H1 (cell line): ENCODE data around the gene KCNMB4. TPM values are rescaled to one million over a fixed set of nuclear protein-coding genes. Genes with fewer than 3 reads are reported as not detected.

Experiments used
- CTCF ChIA-PET: fragments of 300-600 bp; sonication (Branson Sonifier 250); formaldehyde crosslinking; loops from one replicate; lab custom pipeline; 2021; ENCODE audit not compliant: partially characterized antibody; lab: Charles Lee
- POLR2A ChIA-PET: fragments of 300-600 bp; sonication (Branson Sonifier 250); formaldehyde crosslinking; loops from one replicate; lab custom pipeline; 2021; ENCODE audit warnings: inconsistent platforms; ENCODE audit not compliant: partially characterized antibody; lab: Charles Lee
- DNase-seq, 2 experiments: peaks; one replicate each; pipeline versions ENCODE4 v3.0.0 to v3.0.0-alpha.2; 2010 to 2022; ENCODE audit warnings: low spot score in 2 of 2, low read depth in 1 of 2, mixed read lengths in 1 of 2
- FAIRE-seq: peaks from 2 replicates; lab custom pipeline; 2011; peaks lifted over from hg19 to GRCh38; lab: Jason Lieb, UNC
- H2AFZ ChIP-seq: 2 replicates; pipeline ENCODE4 v1.8.1; 2012; ENCODE audit warnings: low read length, inconsistent platforms
- H2AK5ac ChIP-seq: 2 replicates; pipeline ENCODE4 v1.6.1; 2013; ENCODE audit warnings: low read depth, low read length
- H2BK120ac ChIP-seq: replicated peaks from 2 replicates; pipeline ENCODE3; 2013; ENCODE audit warnings: low read depth, low read length, inconsistent platforms
- H2BK12ac ChIP-seq: 2 replicates; pipeline ENCODE4 v1.6.1; 2013; ENCODE audit warnings: low read depth, low read length
- H2BK15ac ChIP-seq: 2 replicates; pipeline ENCODE4 v1.6.1; 2013; ENCODE audit warnings: low read length
- H2BK20ac ChIP-seq: 2 replicates; pipeline ENCODE4 v1.6.1; 2013; ENCODE audit warnings: low read length
- H2BK5ac ChIP-seq: 2 replicates; pipeline ENCODE4 v1.6.1; 2013; ENCODE audit warnings: low read depth, low read length
- H3K14ac ChIP-seq: 2 replicates; pipeline ENCODE4 v1.6.1; 2013; ENCODE audit warnings: inconsistent platforms; ENCODE audit not compliant: insufficient read length
- H3K18ac ChIP-seq: 2 replicates; pipeline ENCODE4 v1.6.1; 2013; ENCODE audit warnings: low read length; ENCODE audit errors: extremely low read depth
- H3K23ac ChIP-seq: 2 replicates; pipeline ENCODE4 v1.6.1; 2013; ENCODE audit warnings: inconsistent platforms; ENCODE audit not compliant: insufficient read length
- H3K23me2 ChIP-seq: 2 replicates; pipeline ENCODE4 v1.6.1; 2013; ENCODE audit warnings: low read depth, low read length
- H3K27ac ChIP-seq: 2 replicates; pipeline ENCODE4 v1.6.1; 2011; ENCODE audit warnings: low read depth, low read length, inconsistent platforms
- H3K27me3 ChIP-seq, 4 experiments: replicated peaks in 1 of 4; 1 replicate in 1 of 4; 2 replicates in 3 of 4; pipeline versions ENCODE4 v1.6.1 to v1.8.1; 2011 to 2013; ENCODE audit warnings: low read length in 3 of 4, mild to moderate bottlenecking in 3 of 4, inconsistent platforms in 2 of 4, mixed read lengths in 2 of 4, moderate library complexity in 1 of 4; ENCODE audit not compliant: control insufficient read depth in 3 of 4, insufficient read depth in 3 of 4; ENCODE audit errors: extremely low read depth in 1 of 4
- H3K36me3 ChIP-seq, 4 experiments: 2 replicates each; pipeline versions ENCODE4 v1.6.1 to v1.8.1; 2011 to 2013; ENCODE audit warnings: mild to moderate bottlenecking in 4 of 4, low read length in 3 of 4, moderate library complexity in 2 of 4, control low read depth in 1 of 4, inconsistent platforms in 1 of 4; ENCODE audit not compliant: insufficient read depth in 4 of 4, control insufficient read depth in 2 of 4
- H3K4ac ChIP-seq: replicated peaks from 2 replicates; pipeline ENCODE3; 2013; ENCODE audit warnings: low read length, low read depth, mixed read lengths, inconsistent platforms; ENCODE audit not compliant: insufficient read length
- H3K4me1 ChIP-seq, 4 experiments: replicated peaks in 1 of 4; 1 replicate in 1 of 4; 2 replicates in 3 of 4; pipeline versions ENCODE4 v1.6.1 to v1.8.1; 2011 to 2013; ENCODE audit warnings: low read length in 3 of 4, inconsistent platforms in 2 of 4, mixed read lengths in 1 of 4; ENCODE audit not compliant: insufficient read depth in 4 of 4, control insufficient read depth in 3 of 4
- H3K4me2 ChIP-seq, 2 experiments: 2 replicates each; pipeline versions ENCODE4 v1.6.1 to v1.8.1; 2011 to 2013; ENCODE audit warnings: low read depth in 2 of 2, low read length in 2 of 2, control low read depth in 1 of 2, inconsistent platforms in 1 of 2, mild to moderate bottlenecking in 1 of 2; ENCODE audit not compliant: insufficient read depth in 1 of 2
- H3K4me3 ChIP-seq, 4 experiments: fragments of 200-600, 300-600 bp in 1 of 4; sonication (generic), shearing (Covaris generic), sonication (Bioruptor Twin) in 1 of 4; 2 replicates each; pipeline versions ENCODE4 v1.5.1 to v1.8.1; 2011 to 2016; ENCODE audit warnings: low read length in 4 of 4, low read depth in 3 of 4, control low read depth in 2 of 4, inconsistent platforms in 2 of 4, mild to moderate bottlenecking in 2 of 4, mixed read lengths in 1 of 4, moderate library complexity in 1 of 4; ENCODE audit not compliant: insufficient read depth in 2 of 4; ENCODE audit errors: extremely low read depth in 1 of 4
- H3K56ac ChIP-seq: replicated peaks from 2 replicates; pipeline ENCODE3; 2013; ENCODE audit warnings: low read depth, mild to moderate bottlenecking, mixed read lengths, low read length, inconsistent platforms; ENCODE audit not compliant: insufficient read length
- H3K79me1 ChIP-seq: 2 replicates; pipeline ENCODE4 v1.6.1; 2013; ENCODE audit warnings: low read depth, low read length, control low read depth
- H3K79me2 ChIP-seq, 2 experiments: 2 replicates each; pipeline versions ENCODE4 v1.6.1 to v1.8.1; 2012 to 2013; ENCODE audit warnings: low read length in 2 of 2, mild to moderate bottlenecking in 2 of 2, inconsistent platforms in 1 of 2; ENCODE audit not compliant: insufficient read depth in 2 of 2, control insufficient read depth in 1 of 2
- H3K9ac ChIP-seq, 4 experiments: replicated peaks in 1 of 4; 1 replicate in 1 of 4; 2 replicates in 3 of 4; pipeline versions ENCODE4 v1.6.1 to v1.8.1; 2011 to 2013; ENCODE audit warnings: low read depth in 3 of 4, low read length in 3 of 4, control low read depth in 2 of 4, mild to moderate bottlenecking in 2 of 4, moderate library complexity in 2 of 4, inconsistent platforms in 1 of 4; ENCODE audit errors: extremely low read depth in 1 of 4
- H3K9me3 ChIP-seq, 2 experiments: 2 replicates each; pipeline versions ENCODE4 v1.6.1 to v1.8.1; 2012 to 2013; ENCODE audit warnings: mild to moderate bottlenecking in 2 of 2, moderate library complexity in 2 of 2, control low read depth in 1 of 2, inconsistent platforms in 1 of 2, low read depth in 1 of 2, low read length in 1 of 2, mixed read lengths in 1 of 2; ENCODE audit not compliant: insufficient read depth in 2 of 2
- H4K20me1 ChIP-seq, 2 experiments: replicated peaks in 1 of 2; 2 replicates each; pipeline versions ENCODE3 to v1.8.1; 2011 to 2013; ENCODE audit warnings: inconsistent platforms in 2 of 2, low read length in 2 of 2, mild to moderate bottlenecking in 1 of 2; ENCODE audit not compliant: insufficient read depth in 2 of 2, control insufficient read depth in 1 of 2
- H4K5ac ChIP-seq: 2 replicates; pipeline ENCODE4 v1.6.1; 2013; ENCODE audit warnings: low read length, low read depth, mixed read lengths, inconsistent platforms; ENCODE audit not compliant: insufficient read length
- H4K8ac ChIP-seq: 2 replicates; pipeline ENCODE4 v1.8.0; 2013; ENCODE audit warnings: mild to moderate bottlenecking, moderate library complexity, low read length, inconsistent platforms; ENCODE audit not compliant: insufficient read depth; ENCODE audit errors: extremely low read depth
- H4K91ac ChIP-seq: replicated peaks from 2 replicates; pipeline ENCODE3; 2013; ENCODE audit warnings: low read length, mixed read lengths, inconsistent platforms; ENCODE audit not compliant: insufficient read length
- CBX5 ChIP-seq: fragments of 300-800, 300-1000 bp; sonication (generic); IDR thresholded peaks from 2 replicates; pipeline ENCODE4 v1.7.1; 2016; ENCODE audit warnings: antibody characterized with exemption, low read length, low read depth
- CHD1 ChIP-seq: IDR thresholded peaks from 2 replicates; pipeline ENCODE4 v1.6.1; 2012; ENCODE audit warnings: low read depth, low read length, improper control_type of control experiment
- JUN ChIP-seq: IDR thresholded peaks from 2 replicates; pipeline ENCODE4 v1.6.1; 2011; ENCODE audit warnings: low read depth, mild to moderate bottlenecking, improper control_type of control experiment, low read length
- KDM1A ChIP-seq: fragments of 200-600, 300-600 bp; sonication (generic); IDR thresholded peaks from 2 replicates; pipeline ENCODE4 v1.7.1; 2016; ENCODE audit warnings: mild to moderate bottlenecking, low read length, borderline replicate concordance
- MAFK ChIP-seq: IDR thresholded peaks from 2 replicates; pipeline ENCODE4 v1.6.1; 2012; ENCODE audit warnings: low read depth, mild to moderate bottlenecking, improper control_type of control experiment, low read length
- NRF1 ChIP-seq: IDR thresholded peaks from 2 replicates; pipeline ENCODE4 v1.6.1; 2011; ENCODE audit warnings: mild to moderate bottlenecking, low read depth, low read length, improper control_type of control experiment
- RBBP5 ChIP-seq: IDR thresholded peaks from 2 replicates; pipeline ENCODE4 v1.7.1; 2012; ENCODE audit warnings: low read depth, mild to moderate bottlenecking, inconsistent platforms, low read length, moderate library complexity, borderline replicate concordance
- RNF2 ChIP-seq: fragments of 200-900, 300-1000 bp; sonication (generic); IDR thresholded peaks from 2 replicates; pipeline ENCODE4 v1.7.1; 2016; ENCODE audit warnings: borderline replicate concordance, low read depth, mild to moderate bottlenecking, antibody characterized with exemption, low read length; ENCODE audit not compliant: poor library complexity, severe bottlenecking; ENCODE audit errors: missing control alignments
- RXRA ChIP-seq: IDR thresholded peaks from 2 replicates; pipeline ENCODE4 v1.6.1; 2011; ENCODE audit warnings: low read depth, mild to moderate bottlenecking, low read length, moderate library complexity; ENCODE audit not compliant: insufficient read depth
- SIN3A ChIP-seq, 2 experiments: IDR thresholded peaks in 1 of 2; conservative IDR thresholded peaks in 1 of 2; 2 replicates each; pipeline ENCODE4 v1.6.1; 2011 to 2012; ENCODE audit warnings: low read length in 2 of 2, improper control_type of control experiment in 1 of 2, low read depth in 1 of 2, mild to moderate bottlenecking in 1 of 2
- SIRT6 ChIP-seq: IDR thresholded peaks from one replicate; pipeline ENCODE4 v1.7.1; 2012; ENCODE audit warnings: low read length, inconsistent platforms
- SRF ChIP-seq: IDR thresholded peaks from 2 replicates; pipeline ENCODE4 v1.6.1; 2011; ENCODE audit warnings: mild to moderate bottlenecking, low read depth, low read length, moderate library complexity
- TAF1 ChIP-seq: IDR thresholded peaks from 2 replicates; pipeline ENCODE4 v1.6.1; 2011; ENCODE audit warnings: mild to moderate bottlenecking, low read depth, low read length
- TBP ChIP-seq: IDR thresholded peaks from 2 replicates; pipeline ENCODE4 v1.6.1; 2011; ENCODE audit warnings: low read depth, low read length, improper control_type of control experiment
- USF2 ChIP-seq: IDR thresholded peaks from 2 replicates; pipeline ENCODE4 v1.6.1; 2011; ENCODE audit warnings: low read length, improper control_type of control experiment
- polyA plus RNA-seq, 7 experiments: library from polyadenylated mRNA; depleted of rRNA in 3 of 7; stranded (reverse) in 5 of 7; unstranded in 2 of 7; fragments of >200 nt in 5 of 7; fragments of 200-250 nt in 2 of 7; gene quantifications; 1 replicate in 5 of 7; 2 replicates in 1 of 7; 4 replicates in 1 of 7; pipeline versions ENCODE4 v1.2.1 to v1.2.3, GENCODE V29; 2011 to 2013; ENCODE audit warnings: missing spikeins in 2 of 7, mixed read lengths in 2 of 7
- total RNA-seq: library from RNA; stranded (reverse); fragmentation: NEBNext Ultra II Directional; extraction: Animal tissue kit (Norgen Biotek cat#: 25700); gene quantifications from 2 replicates; pipeline ENCODE4 v1.2.1, GENCODE V29; 2021

KCNMB4 gene
- total and polyA plus RNA-seq, 2 of the 8 experiments (the other 6 are each of a cell fraction or from before 2014, with no cell fraction given): 10.9 to 16.0 TPM

- no peak overlapping the region for H2BK12ac ChIP-seq
- H3K36me3 ChIP-seq: peaks cover 3 to 12% (median 4%) of the 10 kb centered on the region in 4 experiments; a peak in 4 of 8 replicates
- H3K27ac ChIP-seq: no peak overlapping the region
- no peak overlapping the region for H3K56ac ChIP-seq
- H2BK15ac ChIP-seq: no peak overlapping the region
- H3K79me2 ChIP-seq: no peaks in the 10 kb centered on the region; a peak in 1 of 4 replicates
- no peak overlapping the region for H3K4me2 ChIP-seq
- no peak overlapping the region for H3K18ac ChIP-seq
- H3K23ac ChIP-seq: no peak overlapping the region
- no peak overlapping the region for H2AK5ac ChIP-seq
- no peak overlapping the region for H3K4me3 ChIP-seq
- no peak overlapping the region for H2AFZ ChIP-seq
- POLR2A ChIA-PET: no interaction called here
- H4K91ac ChIP-seq: no peak overlapping the region
- CTCF ChIA-PET: no interaction called here
- H4K20me1 ChIP-seq: peaks cover 0 to 2% of the 10 kb centered on the region in 2 experiments
- no peaks in the 10 kb centered on the region for H3K23me2 ChIP-seq
- no peaks in the 10 kb centered on the region for H3K27me3 ChIP-seq
- no peak overlapping the region for H4K5ac ChIP-seq
- no peak overlapping the region for H2BK120ac ChIP-seq
- no peak overlapping the region for H4K8ac ChIP-seq
- DNase-seq: no peak
- H3K4me1 ChIP-seq: peaks cover 0 to 3% (median 2%) of the 10 kb centered on the region in 4 experiments; a peak in 1 of 7 replicates
- H3K79me1 ChIP-seq: no peaks in the 10 kb centered on the region
- no peak for FAIRE-seq
- H2BK5ac ChIP-seq: no peak overlapping the region
- H3K9me3 ChIP-seq: no peaks in the 10 kb centered on the region
- no peak overlapping the region for H3K14ac ChIP-seq
- no peak overlapping the region for H3K4ac ChIP-seq
- no peak for TF ChIP-seq CBX5
- no peak for TF ChIP-seq JUN
- TF ChIP-seq RNF2: no peak
- TF ChIP-seq TBP: no peak
- no peak for TF ChIP-seq NRF1
- TF ChIP-seq SIN3A (conservative IDR thresholded peaks at IDR 0.05 in 1 of 2, IDR thresholded peaks at IDR 0.05 in 1 of 2; ENCODE audit: low read depth in 1 of 2, low read length in 2 of 2): no peak
- no peak for TF ChIP-seq RXRA
- no peak for TF ChIP-seq TAF1
- TF ChIP-seq KDM1A: no peak
- TF ChIP-seq USF2: no peak
- TF ChIP-seq MAFK: no peak
- no peak for TF ChIP-seq RBBP5
- TF ChIP-seq SRF: no peak
- TF ChIP-seq CHD1: no peak
- TF ChIP-seq SIRT6: no peak
- no peak overlapping the region for H2BK20ac ChIP-seq
- H3K9ac ChIP-seq: no peak overlapping the region
Observed at GRCh38 chr12:70332236-70332635, 33.9 kb upstream of the KCNMB4 start.
